CD8-positive, alpha-beta memory T cell (primary cell): ENCODE data around the gene TUFT1. TPM values are rescaled to one million over a fixed set of nuclear protein-coding genes. Genes with fewer than 3 reads are reported as not detected.
"Not testable (repeated sequence)": the region's sequence is repeated elsewhere in the genome, so short reads cannot be mapped to it uniquely, and the experiment has no call there.

Experiments
- CTCF ChIA-PET: fragments of 350-600 bp; sonication (Branson Sonifier 250); formaldehyde crosslinking; loops from one replicate; lab custom pipeline; 2021; ENCODE audit warnings: antibody characterized with exemption; lab: Charles Lee
- POLR2A ChIA-PET: fragments of 350-600 bp; sonication (Branson Sonifier 250); formaldehyde crosslinking; loops from one replicate; lab custom pipeline; 2021; ENCODE audit warnings: antibody characterized with exemption; lab: Charles Lee
- DNase-seq, 5 donors: peaks; one replicate each; pipeline versions ENCODE4 v3.0.0 to v3.0.0-alpha.2; 2020 to 2022; ENCODE audit warnings: mixed read lengths in 1 of 5
- H3K27ac ChIP-seq: one replicate; pipeline ENCODE4 v1.7.0; 2013; ENCODE audit warnings: low read depth, mild to moderate bottlenecking, low read length, moderate library complexity
- H3K27me3 ChIP-seq: 2 replicates; pipeline ENCODE4 v1.7.0; 2013; ENCODE audit warnings: low read length, mild to moderate bottlenecking; ENCODE audit not compliant: insufficient read depth, poor library complexity, severe bottlenecking
- H3K36me3 ChIP-seq: 2 replicates; pipeline ENCODE4 v1.7.0; 2013; ENCODE audit warnings: mild to moderate bottlenecking, low read length, moderate library complexity; ENCODE audit not compliant: insufficient read depth
- H3K4me1 ChIP-seq: 2 replicates; pipeline ENCODE4 v1.7.0; 2013; ENCODE audit warnings: mild to moderate bottlenecking, low read length, moderate library complexity; ENCODE audit not compliant: insufficient read depth
- H3K4me3 ChIP-seq: 2 replicates; pipeline ENCODE4 v1.7.0; 2013; ENCODE audit warnings: mild to moderate bottlenecking, low read length
- H3K9me3 ChIP-seq: 2 replicates; pipeline ENCODE4 v1.7.0; 2013; ENCODE audit warnings: mild to moderate bottlenecking, low read length
- H3K27ac Mint-ChIP-seq, 8 donors: one replicate each; pipeline ENCODE4 v1.8.0; 2020 to 2021; ENCODE audit warnings: mixed read lengths in 8 of 8, mild to moderate bottlenecking in 6 of 8, inconsistent platforms in 3 of 8, moderate library complexity in 3 of 8
- H3K27me3 Mint-ChIP-seq, 2 donors: one replicate each; pipeline ENCODE4 v1.8.0; 2020 to 2021; ENCODE audit warnings: mixed read lengths in 2 of 2, mild to moderate bottlenecking in 1 of 2, moderate library complexity in 1 of 2
- H3K36me3 Mint-ChIP-seq, 3 donors: one replicate each; pipeline ENCODE4 v1.8.0; 2020 to 2021; ENCODE audit warnings: mixed read lengths in 3 of 3, inconsistent platforms in 1 of 3, mild to moderate bottlenecking in 1 of 3
- H3K4me1 Mint-ChIP-seq, 3 donors: one replicate each; pipeline ENCODE4 v1.8.0; 2020 to 2021; ENCODE audit warnings: mixed read lengths in 3 of 3, inconsistent platforms in 1 of 3, mild to moderate bottlenecking in 1 of 3
- H3K4me3 Mint-ChIP-seq, 7 donors: one replicate each; pipeline ENCODE4 v1.8.0; 2020 to 2021; ENCODE audit warnings: mixed read lengths in 7 of 7, mild to moderate bottlenecking in 6 of 7, moderate library complexity in 4 of 7, inconsistent platforms in 2 of 7
- H3K9me3 Mint-ChIP-seq, 5 donors: one replicate each; pipeline ENCODE4 v1.8.0; 2020 to 2022; ENCODE audit warnings: mixed read lengths in 5 of 5, mild to moderate bottlenecking in 3 of 5, moderate library complexity in 2 of 5, inconsistent platforms in 1 of 5
- polyA plus RNA-seq: library from polyadenylated mRNA; unstranded; fragments of 300-500 nt; fragmentation: Illumina TruSeq; gene quantifications from one replicate; pipeline ENCODE4 v1.2.3, GENCODE V29; 2021
- total RNA-seq, 2 experiments: library from RNA; stranded (reverse); gene quantifications; one replicate each; pipeline ENCODE4 v1.2.3, GENCODE V29; 2021

The TUFT1 gene
- total and polyA plus RNA-seq, 3 experiments from 2014 or later = 1.8 to 2.3 (median 2.0) TPM

DNA sequence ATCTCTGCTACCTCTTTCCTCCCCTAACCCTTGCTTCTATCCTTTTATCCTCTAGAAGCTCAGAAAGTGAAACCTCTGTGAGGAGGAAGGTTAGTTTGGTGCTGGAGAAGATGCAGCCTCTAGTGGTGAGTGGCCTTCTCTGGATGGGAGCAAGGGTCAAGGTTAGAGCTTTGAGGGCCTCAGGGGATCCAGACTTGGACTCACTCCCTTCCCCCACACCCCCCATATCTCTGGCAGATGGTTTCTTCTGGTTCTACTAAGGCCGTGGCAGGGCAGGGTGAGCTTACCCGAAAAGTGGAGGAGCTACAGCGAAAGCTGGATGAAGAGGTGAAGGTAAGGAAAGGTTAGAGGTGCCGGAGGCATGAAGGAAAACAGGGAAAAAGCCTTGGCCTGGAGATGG lies 19.8 kb upstream of the TUFT1 start:
- Histone ChIP-seq H3K27ac (no peak overlapping the region), H3K36me3 (no peaks in the 10 kb centered on the region), H3K9me3 (no peaks in the 10 kb centered on the region), H3K4me3 (no peak overlapping the region), H3K4me1 (no peaks in the 10 kb centered on the region), H3K27me3 (no peaks in the 10 kb centered on the region)
- CTCF ChIA-PET = interaction anchor here (0.9 to 1.8 kb wide), 2 partner anchors 17 to 98 kb away, joined by 3 read pairs; no protein-coding TSS in a partner anchor
- H3K4me1 Mint-ChIP-seq = no peaks in the 10 kb centered on the region
- H3K27ac Mint-ChIP-seq = no peak overlapping the region
- H3K9me3 Mint-ChIP-seq = no peaks in the 10 kb centered on the region
- no peaks in the 10 kb centered on the region for H3K36me3 Mint-ChIP-seq
- DNase-seq = no peak
- POLR2A ChIA-PET = no interaction called here
- H3K4me3 Mint-ChIP-seq = no peak overlapping the region
- peaks cover 0 to 3% of the 10 kb centered on the region in 2 donors for H3K27me3 Mint-ChIP-seq

DNA sequence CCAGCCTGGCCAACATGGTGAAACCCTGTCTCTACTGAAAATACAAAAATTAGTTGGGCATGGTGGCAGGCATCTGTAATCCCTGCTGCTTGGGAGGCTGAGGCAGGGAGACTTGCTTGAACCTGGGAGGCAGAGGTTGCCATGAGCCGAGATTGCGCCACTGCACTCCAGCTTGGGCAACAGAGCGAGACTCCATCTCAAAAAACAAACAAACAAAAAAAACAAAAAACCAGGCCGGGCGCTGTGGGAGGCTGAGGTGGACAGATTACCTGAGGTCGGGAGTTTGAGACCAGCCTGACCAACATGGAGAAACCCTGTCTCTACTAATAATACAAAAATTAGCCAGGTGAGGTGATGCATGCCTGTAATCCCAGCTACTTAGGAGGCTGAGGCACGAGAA lies 17.7 kb upstream of the TUFT1 start:
- H3K36me3 Mint-ChIP-seq, H3K36me3 ChIP-seq, H3K27ac ChIP-seq, H3K9me3 Mint-ChIP-seq, H3K4me1 ChIP-seq, H3K9me3 ChIP-seq, DNase-seq, H3K27me3 Mint-ChIP-seq, H3K27ac Mint-ChIP-seq, POLR2A ChIA-PET, H3K4me3 ChIP-seq, H3K27me3 ChIP-seq, H3K4me3 Mint-ChIP-seq, H3K4me1 Mint-ChIP-seq: not testable (repeated sequence)
- CTCF ChIA-PET = interaction anchor here (1.4 kb wide), 1 partner anchor 11 kb away, joined by 5 read pairs; the partner anchor contains the start of gene CGN

DNA sequence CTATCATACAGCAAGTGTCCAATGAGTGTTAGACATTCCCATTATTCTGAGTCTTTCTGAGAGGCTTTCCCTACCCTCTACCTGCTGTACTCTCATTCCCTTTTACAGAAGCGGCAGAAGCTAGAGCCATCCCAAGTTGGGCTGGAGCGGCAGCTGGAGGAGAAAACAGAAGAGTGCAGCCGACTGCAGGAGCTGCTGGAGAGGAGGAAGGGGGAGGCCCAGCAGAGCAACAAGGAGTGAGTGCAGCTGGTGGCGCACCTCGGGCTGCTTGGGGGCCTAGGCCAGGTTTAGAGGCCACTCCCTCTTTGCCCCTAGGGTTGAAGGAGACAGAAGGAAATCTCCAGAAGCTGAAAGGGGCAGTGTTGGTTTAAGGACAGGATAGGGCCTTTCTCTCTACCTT lies 16.8 kb upstream of the TUFT1 start:
- Histone ChIP-seq H3K4me1 (no peaks in the 10 kb centered on the region), H3K27ac (no peak overlapping the region), H3K36me3 (no peaks in the 10 kb centered on the region), H3K27me3 (no peaks in the 10 kb centered on the region), H3K9me3 (no peaks in the 10 kb centered on the region), H3K4me3 (no peak overlapping the region)
- H3K36me3 Mint-ChIP-seq = no peaks in the 10 kb centered on the region
- no peaks in the 10 kb centered on the region for H3K4me1 Mint-ChIP-seq
- peaks cover 0 to 3% of the 10 kb centered on the region in 2 donors for H3K27me3 Mint-ChIP-seq
- no peak for DNase-seq
- no peak overlapping the region for H3K4me3 Mint-ChIP-seq
- CTCF ChIA-PET = no interaction called here
- no peaks in the 10 kb centered on the region for H3K9me3 Mint-ChIP-seq
- POLR2A ChIA-PET = interaction anchor here (0.6 kb wide), 1 partner anchor 29 kb away, joined by 6 read pairs; no protein-coding TSS in a partner anchor
- H3K27ac Mint-ChIP-seq = peak overlapping the region in 2 of 8 donors; percentile 51 to 61

DNA sequence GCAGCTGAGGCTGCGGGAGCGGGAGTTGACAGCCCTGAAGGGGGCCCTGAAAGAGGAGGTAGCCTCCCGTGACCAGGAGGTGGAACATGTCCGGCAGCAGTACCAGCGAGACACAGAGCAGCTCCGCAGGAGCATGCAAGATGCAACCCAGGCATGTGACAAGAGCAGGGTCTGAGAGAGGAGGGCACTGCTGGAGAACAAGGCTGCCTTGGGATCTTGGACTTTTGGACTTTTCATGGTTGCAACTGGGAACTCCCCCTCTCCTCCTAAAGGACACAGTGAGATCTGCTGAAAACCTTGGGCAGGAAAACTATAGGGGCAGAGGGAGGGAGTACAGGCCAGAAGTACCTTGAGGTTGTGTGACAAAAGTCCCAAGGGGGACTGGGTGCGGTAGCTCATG lies 15.4 kb upstream of the TUFT1 start:
- peaks cover 0 to 3% of the 10 kb centered on the region in 2 donors for H3K27me3 Mint-ChIP-seq
- no peaks in the 10 kb centered on the region for H3K4me1 Mint-ChIP-seq
- POLR2A ChIA-PET = no interaction called here
- Histone ChIP-seq H3K27ac (no peak overlapping the region), H3K36me3 (no peaks in the 10 kb centered on the region), H3K4me1 (no peaks in the 10 kb centered on the region), H3K27me3 (no peaks in the 10 kb centered on the region), H3K9me3 (no peaks in the 10 kb centered on the region), H3K4me3 (no peak overlapping the region)
- CTCF ChIA-PET = interaction anchor here (1.0 kb wide), 1 partner anchor 13 kb away, joined by 3 read pairs; no protein-coding TSS in a partner anchor
- H3K4me3 Mint-ChIP-seq = no peak overlapping the region
- peak overlapping the region in 1 of 8 donors; percentile 33 for H3K27ac Mint-ChIP-seq
- H3K9me3 Mint-ChIP-seq = no peaks in the 10 kb centered on the region
- DNase-seq = no peak
- H3K36me3 Mint-ChIP-seq = no peaks in the 10 kb centered on the region

DNA sequence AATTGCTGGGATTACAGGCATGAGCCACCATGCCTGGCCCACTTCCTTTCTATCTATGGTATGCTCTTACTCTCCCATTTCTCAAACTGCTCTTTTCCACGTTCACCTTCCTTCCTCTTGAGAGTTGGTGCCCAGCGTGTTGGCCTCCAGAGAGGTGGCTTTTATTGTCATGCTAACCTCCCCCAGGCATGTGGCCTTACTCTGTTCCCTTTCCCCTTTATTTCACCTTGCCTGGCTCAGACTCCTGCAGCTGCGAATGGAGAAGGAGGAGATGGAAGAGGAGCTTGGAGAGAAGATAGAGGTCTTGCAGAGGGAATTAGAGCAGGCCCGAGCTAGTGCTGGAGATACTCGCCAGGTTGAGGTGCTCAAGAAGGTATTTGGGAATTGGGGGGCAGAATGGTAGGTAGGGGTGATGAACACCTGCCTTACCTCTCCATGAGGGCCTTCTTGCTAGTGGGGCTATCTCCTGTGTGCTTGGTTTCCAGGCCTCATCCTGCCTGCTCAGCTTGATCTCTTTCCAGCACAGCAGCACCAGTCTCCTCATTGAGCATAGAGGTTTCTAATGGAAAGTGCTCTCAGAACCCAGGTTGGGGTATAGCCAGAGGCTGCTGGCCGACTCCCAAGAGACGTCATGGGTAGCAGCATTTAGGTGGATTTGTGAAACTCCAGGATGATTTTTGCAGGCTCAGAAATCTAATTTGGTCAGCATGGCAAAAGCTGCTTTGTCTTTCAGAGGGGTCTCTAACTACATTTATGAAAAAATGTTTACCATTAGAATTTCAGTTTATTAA lies 13.2 kb upstream of the TUFT1 start:
- Histone ChIP-seq H3K4me1 (no peaks in the 10 kb centered on the region), H3K27ac (no peak overlapping the region), H3K4me3 (no peak overlapping the region), H3K9me3 (no peaks in the 10 kb centered on the region), H3K36me3 (no peaks in the 10 kb centered on the region), H3K27me3 (no peaks in the 10 kb centered on the region)
- Mint-ChIP-seq H3K4me3 (no peak overlapping the region), H3K9me3 (no peaks in the 10 kb centered on the region), H3K36me3 (peaks cover 0 to 2% (median 0%) of the 10 kb centered on the region in 3 donors), H3K4me1 (no peaks in the 10 kb centered on the region), H3K27me3 (peaks cover 0 to 2% of the 10 kb centered on the region in 2 donors), H3K27ac (no peak overlapping the region)
- POLR2A ChIA-PET = no interaction called here
- CTCF ChIA-PET = no interaction called here
- DNase-seq = no peak

DNA sequence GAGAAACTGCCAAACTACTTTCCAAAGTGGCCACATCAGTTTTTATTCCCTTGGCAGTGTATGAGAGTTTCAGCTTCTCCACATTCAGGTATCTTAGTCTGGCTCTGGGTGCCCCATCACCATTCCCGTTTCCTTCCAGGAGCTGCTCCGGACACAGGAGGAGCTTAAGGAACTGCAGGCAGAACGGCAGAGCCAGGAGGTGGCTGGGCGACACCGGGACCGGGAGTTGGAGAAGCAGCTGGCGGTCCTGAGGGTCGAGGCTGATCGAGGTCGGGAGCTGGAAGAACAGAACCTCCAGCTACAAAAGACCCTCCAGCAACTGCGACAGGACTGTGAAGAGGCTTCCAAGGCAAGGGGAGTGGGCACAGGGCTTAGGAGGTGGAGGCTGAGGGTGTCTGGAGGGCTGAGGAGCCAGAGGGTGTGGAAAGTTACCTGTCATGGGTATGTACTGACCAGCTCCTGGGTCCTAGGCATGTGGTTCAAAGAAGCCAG lies 10.9 kb upstream of the TUFT1 start:
- no peak overlapping the region for H3K27ac Mint-ChIP-seq
- Histone ChIP-seq H3K4me3 (no peak overlapping the region), H3K36me3 (no peaks in the 10 kb centered on the region), H3K4me1 (no peaks in the 10 kb centered on the region), H3K9me3 (no peaks in the 10 kb centered on the region), H3K27me3 (no peaks in the 10 kb centered on the region), H3K27ac (no peak overlapping the region)
- peaks cover 0 to 2% (median 0%) of the 10 kb centered on the region in 3 donors for H3K36me3 Mint-ChIP-seq
- H3K27me3 Mint-ChIP-seq = no peaks in the 10 kb centered on the region
- ChIA-PET CTCF (no interaction called here), POLR2A (no interaction called here)
- H3K4me3 Mint-ChIP-seq = no peak overlapping the region
- no peak for DNase-seq
- no peaks in the 10 kb centered on the region for H3K4me1 Mint-ChIP-seq
- no peaks in the 10 kb centered on the region for H3K9me3 Mint-ChIP-seq

DNA sequence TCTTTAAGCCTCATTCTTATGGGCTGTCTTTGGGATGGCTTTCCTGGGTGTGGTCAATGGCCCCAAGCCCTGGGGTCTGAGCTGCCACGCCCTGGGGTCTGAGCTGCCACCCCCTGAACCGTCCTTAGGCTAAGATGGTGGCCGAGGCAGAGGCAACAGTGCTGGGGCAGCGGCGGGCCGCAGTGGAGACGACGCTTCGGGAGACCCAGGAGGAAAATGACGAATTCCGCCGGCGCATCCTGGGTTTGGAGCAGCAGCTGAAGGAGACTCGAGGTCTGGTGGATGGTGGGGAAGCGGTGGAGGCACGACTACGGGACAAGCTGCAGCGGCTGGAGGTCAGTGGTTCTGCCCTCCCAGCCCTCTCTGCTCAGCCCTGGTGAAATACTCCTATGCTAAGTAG lies 10.3 kb upstream of the TUFT1 start:
- no peaks in the 10 kb centered on the region for H3K9me3 Mint-ChIP-seq

DNA sequence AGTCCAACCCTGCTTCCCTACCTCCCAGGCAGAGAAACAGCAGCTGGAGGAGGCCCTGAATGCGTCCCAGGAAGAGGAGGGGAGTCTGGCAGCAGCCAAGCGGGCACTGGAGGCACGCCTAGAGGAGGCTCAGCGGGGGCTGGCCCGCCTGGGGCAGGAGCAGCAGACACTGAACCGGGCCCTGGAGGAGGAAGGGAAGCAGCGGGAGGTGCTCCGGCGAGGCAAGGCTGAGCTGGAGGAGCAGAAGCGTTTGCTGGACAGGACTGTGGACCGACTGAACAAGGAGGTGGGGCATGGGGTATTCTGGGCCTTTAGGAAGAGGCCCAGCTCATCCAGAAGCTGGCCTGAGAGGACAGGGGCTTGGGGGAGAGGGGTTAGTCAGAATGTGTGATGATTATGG lies 9.6 kb upstream of the TUFT1 start:
- H3K9me3 Mint-ChIP-seq = no peaks in the 10 kb centered on the region
- POLR2A ChIA-PET = no interaction called here
- no peaks in the 10 kb centered on the region for H3K4me1 Mint-ChIP-seq
- peaks cover 0 to 2% (median 0%) of the 10 kb centered on the region in 3 donors for H3K36me3 Mint-ChIP-seq
- no peak overlapping the region for H3K4me3 ChIP-seq
- no peak overlapping the region for H3K4me3 Mint-ChIP-seq
- no peaks in the 10 kb centered on the region for H3K27me3 Mint-ChIP-seq
- H3K9me3 ChIP-seq = no peaks in the 10 kb centered on the region
- H3K4me1 ChIP-seq = no peaks in the 10 kb centered on the region
- no peaks in the 10 kb centered on the region for H3K27me3 ChIP-seq
- no peak for DNase-seq
- CTCF ChIA-PET = no interaction called here
- H3K36me3 ChIP-seq = no peaks in the 10 kb centered on the region
- no peak overlapping the region for H3K27ac ChIP-seq
- H3K27ac Mint-ChIP-seq = no peak overlapping the region

More for the DNA sequence above, 10.3 kb upstream of the TUFT1 start:
- no peak for DNase-seq
- Mint-ChIP-seq H3K4me3 (no peak overlapping the region), H3K36me3 (peaks cover 0 to 2% (median 0%) of the 10 kb centered on the region in 3 donors), H3K27ac (peak overlapping the region in 1 of 8 donors; percentile 78), H3K4me1 (no peaks in the 10 kb centered on the region), H3K27me3 (no peaks in the 10 kb centered on the region)
- Histone ChIP-seq H3K36me3 (no peaks in the 10 kb centered on the region), H3K4me1 (no peaks in the 10 kb centered on the region), H3K4me3 (no peak overlapping the region), H3K27me3 (no peaks in the 10 kb centered on the region), H3K9me3 (no peaks in the 10 kb centered on the region), H3K27ac (no peak overlapping the region)
- CTCF ChIA-PET = no interaction called here
- POLR2A ChIA-PET = no interaction called here
